Measurements from ENCODE around the gene PUSL1.

GRCh38 chr1:1340185-1340584 is 31.8 kb downstream of the PUSL1 start:
- TF ChIP-seq CTCF (conservative IDR thresholded peaks at IDR 0.05; ENCODE audit: low read depth, low read length) (no peak), EZH2 (IDR thresholded peaks at IDR 0.05; ENCODE audit: borderline replicate concordance, low read depth, low read length, poor library complexity, severe bottlenecking) (no peak)
